GM20431 (cell line): ENCODE data around the gene THAP4.

Experiments
- in situ Hi-C: fragments of 300-500 bp; cut with MseI, MboI; formaldehyde crosslinking; loops from one replicate; pipeline ENCODE4 v1.15.0; 2020; ENCODE audit warnings: low sequenced_read_pairs; ENCODE audit not compliant: unreplicated experiment

THAP4 gene

DNA sequence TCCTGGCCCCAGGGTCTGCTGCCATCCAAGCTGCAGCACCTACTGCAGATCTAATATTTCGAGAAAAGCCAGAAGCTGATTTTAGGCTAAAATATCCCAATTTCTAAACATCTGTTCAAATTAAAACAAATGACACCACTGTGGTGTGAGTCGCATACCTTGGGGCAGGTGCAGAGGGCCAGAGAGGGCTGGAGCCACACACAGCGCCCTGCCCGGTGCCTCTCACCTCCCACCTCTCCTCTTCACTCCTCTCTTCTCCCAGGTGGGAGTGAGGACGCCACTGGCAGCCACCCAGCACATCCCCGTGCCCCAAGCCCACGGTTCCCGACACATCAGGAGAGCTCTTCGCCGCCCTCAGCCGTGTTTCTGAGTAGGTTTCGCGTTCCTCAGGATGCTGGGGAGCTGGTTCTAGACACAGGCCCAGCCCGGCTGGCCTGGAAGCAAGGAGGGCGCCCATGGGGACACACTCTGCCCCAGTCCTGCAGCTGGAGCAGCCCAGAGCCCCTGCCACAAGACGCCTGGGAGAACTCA lies 21.4 kb downstream of the THAP4 start:
- in situ Hi-C loops, result no loop called here

DNA sequence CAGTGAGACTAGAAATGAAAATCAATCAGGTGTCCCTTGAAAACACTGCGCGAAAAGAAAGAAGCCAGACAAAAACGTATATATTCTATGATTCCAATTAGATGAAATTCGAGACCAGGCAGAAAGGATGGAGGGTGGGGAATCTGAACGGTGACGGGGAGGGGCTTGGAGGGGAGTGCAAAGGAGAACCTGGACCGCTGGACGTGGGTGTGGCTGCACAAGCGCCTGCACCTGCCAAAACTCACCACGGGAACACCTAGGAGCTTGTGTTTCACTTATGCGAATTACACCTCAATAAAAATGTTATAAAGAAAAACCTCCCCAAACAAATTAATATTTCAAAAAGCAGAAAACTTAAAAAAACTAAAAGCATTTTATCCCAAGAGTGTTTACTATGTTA lies 21.9 kb downstream of the THAP4 start:
- in situ Hi-C loops, result no loop called here

DNA sequence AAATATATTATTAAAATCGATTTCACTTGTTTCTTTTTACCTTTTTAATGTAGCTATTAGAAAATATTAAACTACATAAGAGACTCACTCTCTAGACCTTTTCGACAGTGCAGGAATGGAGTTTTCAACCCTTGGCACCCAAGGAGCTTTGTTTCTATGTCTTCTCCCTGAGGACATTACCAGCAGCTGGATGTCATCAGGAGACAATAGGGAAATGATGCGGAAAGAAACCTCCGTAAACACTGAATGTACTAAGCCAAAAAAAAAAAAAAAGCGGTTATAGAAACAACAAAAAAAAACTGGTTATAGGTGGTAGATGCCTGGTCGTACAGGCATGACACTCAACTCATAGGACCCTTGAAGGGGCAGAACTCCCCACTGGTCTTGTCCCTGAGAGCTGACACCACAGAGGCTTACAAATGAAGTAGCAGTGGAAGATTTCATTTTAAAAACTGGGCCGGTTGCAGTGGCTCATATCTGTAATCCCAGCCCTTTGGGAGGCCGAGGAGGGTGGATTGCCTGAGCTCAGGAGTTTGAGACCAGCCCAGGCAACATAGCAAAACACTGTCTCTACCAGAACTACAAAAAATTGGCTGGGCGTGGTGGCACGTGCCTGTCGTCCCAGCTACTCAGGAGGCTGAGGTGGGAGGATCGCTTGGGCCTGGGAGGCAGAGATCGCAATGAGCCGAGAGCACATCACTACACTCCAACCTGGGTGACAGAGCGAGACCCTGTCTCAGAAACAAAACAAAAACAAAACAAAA lies 23.8 kb downstream of the THAP4 start:
- in situ Hi-C loops, result no loop called here

DNA sequence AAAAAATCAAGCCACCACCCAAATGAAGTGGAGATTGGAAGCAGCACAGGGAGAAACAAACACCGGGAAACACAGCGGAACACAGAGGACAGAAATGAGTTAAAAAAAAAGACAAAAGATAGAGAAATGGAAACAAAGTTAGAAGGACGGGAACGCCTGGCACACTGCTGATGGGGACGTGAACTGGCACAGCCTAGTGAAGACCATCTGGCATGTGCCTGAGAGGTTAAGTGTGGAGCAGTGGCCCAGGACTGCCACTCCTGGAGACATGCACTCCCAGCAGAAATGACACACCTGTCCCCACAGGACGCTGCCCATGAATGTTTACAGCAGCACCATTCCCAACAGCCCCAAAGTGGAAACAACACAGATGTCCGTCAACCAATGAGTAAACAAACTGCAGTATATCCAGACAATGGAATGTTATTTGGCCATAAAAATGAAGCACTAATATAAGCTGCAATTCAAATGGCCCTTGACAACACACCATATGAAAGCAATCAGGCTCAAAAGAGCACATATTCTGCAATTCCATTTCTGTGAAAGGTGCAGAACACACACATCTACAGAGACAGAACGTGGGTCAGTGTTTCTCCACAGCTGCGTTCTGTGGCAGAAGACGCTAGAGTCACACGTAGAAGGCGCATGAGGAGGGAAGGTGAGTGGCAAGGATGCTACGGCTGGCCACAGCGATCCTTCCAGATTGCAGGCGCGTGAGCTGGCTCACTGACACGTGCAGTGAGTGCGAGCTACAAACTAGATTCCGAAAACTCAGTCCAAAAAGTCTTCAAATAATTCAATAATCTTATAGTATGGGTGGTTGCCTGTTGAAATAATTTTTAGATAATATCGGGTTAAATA lies 24.6 kb downstream of the THAP4 start:
- in situ Hi-C loops, result no loop called here

DNA sequence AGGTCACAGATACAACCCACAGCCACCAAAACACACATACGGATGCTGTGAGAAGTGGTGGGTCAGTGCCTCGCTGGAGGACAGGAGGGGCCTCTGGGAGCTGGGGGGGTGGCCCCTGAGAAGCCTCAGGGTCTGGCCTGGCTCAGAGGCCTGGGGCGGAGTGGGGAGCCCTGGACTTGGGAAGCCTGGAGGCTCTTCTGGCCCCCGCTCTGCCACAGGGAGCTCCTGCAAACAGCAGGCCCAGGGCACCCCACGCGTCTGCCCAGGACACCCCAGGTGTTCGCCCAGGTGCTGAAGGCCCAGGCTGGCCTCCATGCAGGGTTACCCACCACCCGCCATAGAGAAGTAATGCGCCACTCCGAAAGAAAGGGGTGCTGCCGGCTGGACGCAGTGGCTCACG lies 25.9 kb downstream of the THAP4 start:
- in situ Hi-C loops, result no loop called here

DNA sequence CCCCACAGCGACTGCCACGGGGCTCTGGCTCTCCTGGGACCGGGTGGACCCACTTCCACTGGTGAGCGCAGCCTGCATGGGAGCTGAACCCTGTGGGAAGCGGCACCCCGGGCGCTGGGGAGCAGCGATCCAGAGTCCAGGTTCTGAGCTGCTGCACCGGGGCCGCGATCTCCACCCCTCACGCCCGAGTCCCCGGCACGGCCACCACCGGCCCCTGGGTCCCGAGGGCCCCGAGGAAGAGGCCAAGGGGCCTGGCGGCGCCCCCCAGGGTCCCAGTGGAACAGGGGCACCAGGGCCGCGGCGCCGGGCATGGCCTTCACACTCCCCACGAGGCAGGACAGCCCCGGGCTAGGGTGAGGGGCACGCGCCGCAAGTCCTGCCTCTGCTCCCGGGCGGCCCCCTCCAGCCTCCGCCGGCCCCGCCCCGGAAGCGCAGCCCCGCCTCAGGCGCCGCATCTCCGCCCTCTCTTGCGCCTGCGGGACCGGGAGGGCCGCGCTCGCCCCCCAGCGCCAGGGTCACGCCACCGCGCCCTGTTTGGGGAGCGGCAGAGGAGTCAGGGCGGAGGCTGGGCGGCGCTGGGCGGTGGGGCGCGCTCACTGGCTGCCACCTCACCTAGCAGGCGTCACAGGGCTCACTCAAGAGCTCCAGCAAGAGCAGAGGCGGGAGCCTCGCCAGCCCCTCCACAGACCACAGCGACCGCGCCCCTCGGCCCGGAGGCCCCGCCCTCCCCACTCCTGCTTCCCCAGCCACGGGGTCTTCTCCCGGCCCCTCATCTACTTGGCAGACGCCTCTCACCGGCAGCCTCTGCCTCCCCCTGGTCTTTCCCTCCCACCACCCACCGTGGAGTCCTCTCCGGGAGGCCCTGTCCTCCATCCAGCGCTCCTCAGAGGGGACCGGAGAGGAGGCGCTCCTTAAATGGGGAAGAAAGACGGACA lies 26.8 kb downstream of the THAP4 start:
- in situ Hi-C loops, result no loop called here

DNA sequence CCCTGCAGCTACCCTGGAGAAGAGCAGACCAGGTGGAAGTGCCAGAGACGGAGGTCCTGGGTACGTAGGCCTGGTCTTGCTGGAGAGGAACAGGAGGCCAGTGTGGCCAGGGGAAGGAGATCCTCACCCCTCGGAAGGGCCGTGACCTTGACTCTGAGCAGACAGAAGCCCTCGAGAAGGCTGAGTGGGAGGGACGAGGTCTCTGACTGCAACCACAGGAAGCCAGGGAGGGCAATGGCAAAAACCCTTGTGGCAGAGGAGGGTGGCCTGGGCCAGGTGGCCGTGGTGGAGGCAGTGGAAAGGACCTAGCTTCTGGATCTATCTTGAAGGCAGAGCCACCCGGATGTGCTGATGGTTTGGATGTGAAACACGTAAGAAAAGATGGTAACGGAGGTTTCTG lies 28.1 kb downstream of the THAP4 start:
- in situ Hi-C loops, result no loop called here

DNA sequence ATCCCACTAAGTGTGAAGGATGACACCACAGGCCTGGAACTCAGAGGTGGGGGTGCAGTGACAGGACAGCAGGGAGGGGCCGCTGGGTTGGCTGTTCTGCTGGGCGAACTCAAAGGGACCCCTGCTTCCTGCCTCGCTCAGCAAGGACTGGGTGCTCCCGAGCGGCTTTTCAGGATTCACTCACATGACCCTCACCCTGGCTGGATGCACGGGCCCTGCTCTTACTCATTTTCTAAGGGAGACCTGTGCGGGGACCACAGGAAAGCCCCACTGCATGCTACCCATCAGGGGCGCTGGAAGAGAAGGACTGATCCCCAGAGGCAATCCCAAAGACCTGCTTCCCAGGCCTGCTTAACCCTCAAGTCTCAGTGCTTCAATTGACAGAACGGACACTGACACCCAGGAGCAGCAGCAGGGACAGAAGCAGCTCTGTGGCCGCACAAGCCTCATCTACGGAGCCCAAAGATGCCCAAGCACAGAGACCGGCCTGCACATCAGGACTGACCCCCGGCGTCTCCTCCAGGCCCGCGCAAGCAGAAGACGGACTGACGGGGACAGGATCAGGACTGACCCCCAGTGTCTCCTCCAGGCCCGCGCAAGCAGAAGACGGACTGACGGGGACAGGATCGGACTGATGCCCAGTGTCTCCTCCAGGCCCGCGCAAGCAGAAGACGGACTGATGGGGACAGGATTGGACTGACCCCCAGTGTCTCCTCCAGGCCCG lies 29.6 kb downstream of the THAP4 start:
- in situ Hi-C loops, result no loop called here

DNA sequence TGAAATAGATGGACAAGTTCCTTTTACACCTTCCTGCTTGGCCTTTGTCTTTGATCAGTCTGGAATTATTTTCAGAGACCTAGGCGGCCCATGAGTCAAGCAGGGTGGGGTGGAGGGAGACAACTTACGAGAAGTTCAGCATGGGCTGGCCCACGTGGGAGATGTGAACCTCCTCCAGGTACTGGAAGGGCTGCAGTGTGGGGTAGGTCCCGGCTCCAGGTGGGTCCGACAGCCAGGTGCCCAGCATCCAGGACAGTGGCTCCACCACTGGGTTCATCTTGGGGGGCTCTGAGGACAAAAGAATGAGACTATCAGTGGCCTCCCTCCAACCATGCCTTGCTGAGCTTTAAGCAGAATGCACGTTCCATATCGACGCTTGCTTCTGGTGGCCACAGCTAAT lies 30.8 kb downstream of the THAP4 start:
- in situ Hi-C loops, result no loop called here

DNA sequence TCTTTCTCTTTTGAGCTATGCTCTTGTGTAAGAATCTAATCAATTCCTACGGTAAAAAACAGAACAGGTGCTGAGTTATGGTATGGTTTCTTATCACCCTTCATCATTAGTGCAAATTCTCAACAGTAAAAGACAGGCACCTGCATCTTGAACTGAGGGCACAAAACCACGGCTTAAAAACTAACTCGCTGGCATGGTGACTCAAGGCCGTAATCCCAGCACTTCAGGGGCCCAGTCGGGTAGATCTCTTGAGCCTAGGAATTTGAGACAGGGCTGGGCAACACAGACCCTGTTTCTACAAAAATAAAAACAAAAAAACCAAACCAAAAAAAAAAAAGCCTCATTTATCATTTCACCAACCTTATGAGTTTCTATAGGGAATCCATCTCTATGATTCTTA lies 33.3 kb downstream of the THAP4 start:
- in situ Hi-C loops, result no loop called here

DNA sequence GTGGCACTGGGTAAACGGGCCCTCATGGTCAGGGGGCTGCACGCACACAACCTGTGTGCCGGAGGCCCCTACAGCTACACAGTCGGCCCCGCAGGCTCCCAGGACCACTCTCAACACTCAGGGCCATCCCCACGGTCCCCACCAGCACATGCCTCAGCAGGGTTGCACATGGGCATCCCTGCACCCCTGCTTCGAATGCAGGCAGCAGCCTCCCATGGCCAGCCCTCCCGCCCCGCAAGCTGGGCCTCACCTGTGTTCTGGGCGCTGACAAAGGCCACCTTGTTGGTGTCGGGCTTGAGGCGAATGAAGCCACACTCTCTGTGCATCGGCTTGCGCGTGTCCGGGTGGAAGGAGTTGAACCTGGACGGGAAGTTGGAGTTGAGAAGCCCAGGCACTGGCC lies 34.2 kb downstream of the THAP4 start:
- in situ Hi-C loops, result no loop called here

DNA sequence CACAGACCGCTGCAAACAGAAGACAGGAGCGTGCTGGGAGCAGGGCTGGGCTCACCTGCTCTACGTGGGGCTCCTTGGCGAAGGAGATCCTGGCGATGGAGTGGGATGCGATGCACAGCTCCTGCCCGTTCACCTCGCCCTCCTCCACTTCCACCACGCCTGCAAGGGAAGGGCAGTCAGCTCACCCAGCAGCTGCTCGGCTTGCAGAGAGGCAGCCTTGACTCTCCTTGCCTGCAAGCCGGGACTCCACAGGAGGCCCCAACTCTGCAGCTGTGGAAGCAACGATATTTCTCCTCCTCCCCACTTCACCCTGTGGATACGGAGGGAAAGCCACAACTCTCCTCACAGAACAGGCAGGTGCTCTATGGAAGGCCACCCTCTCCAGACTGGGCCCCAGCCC lies 35.1 kb downstream of the THAP4 start:
- in situ Hi-C loops, result no loop called here

DNA sequence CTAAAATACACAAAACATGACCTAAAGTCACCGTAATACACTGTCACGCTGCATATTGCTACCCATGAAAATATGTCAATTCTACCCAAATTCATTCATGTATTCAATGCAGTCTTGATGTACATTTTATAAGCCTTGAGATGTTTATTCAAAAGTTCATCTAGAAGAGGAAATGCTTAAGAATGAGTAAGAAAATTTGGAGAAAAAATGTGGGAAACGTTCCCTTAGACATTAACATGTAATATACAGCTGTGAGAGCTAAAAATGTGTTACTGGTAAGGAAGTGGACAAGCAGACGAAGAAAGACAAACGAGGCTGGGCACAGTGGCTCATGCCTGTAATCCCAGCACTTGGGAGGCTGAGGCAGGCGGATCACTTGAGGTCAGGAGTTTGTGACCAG lies 37.3 kb downstream of the THAP4 start:
- in situ Hi-C loops, result no loop called here

DNA sequence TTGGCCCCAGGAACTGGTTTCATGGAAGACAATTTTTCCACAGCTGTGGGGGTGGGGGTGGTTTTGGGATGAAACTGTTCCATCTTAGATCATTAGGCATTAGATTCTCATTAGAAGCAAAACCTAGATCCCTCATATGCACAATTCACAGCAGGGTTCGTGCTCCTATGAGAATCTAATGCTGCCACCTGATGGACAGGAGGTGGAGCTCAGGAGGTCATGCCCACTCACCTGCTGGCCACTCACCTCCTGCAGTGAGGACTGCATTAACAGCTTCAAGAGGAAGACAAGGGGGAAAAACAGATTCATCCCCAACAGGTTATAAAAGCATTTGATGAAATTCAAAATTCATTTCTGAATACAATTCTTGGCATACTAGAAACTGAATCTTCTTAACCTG lies 38.5 kb downstream of the THAP4 start:
- in situ Hi-C loops, result no loop called here

DNA sequence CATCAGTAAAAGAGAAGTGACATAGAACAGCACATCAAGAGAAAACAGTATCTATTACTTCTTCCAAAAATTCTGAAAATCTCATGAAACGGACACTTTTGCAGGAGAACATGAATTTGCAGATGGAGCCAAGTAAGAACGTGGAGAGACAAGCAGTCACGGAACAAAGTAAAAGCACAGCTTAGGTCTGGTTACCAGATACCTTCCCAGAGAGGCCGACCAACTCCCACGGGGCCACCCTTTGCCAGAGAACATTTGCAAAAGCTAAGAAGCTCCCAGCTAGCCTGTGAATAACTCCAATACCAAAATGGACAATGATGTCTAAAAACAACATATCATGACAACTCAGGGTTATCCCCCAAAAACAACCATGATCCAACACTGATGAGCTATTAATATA lies 38.9 kb downstream of the THAP4 start:
- in situ Hi-C loops, result no loop called here

DNA sequence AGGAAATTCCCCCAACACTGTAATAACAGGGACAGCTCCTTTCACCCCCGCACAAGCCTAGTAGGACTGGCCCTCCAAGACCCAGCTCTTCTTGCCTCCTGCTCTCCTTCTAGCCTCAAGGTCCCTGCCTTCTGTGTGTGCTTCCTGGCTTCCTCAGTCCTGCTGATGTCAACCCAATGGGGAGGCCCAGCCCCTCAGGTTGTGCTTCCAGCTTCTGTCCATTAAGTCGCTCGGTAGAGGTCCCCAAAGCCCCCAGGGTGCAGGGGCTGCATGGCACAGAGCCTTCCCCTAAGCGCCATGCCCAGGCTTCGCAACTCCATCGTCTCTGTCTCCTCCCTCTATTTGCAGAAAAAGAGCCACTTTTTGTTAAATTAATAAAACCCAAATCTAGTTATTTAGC lies 39.4 kb downstream of the THAP4 start:
- in situ Hi-C loops, result no loop called here

DNA sequence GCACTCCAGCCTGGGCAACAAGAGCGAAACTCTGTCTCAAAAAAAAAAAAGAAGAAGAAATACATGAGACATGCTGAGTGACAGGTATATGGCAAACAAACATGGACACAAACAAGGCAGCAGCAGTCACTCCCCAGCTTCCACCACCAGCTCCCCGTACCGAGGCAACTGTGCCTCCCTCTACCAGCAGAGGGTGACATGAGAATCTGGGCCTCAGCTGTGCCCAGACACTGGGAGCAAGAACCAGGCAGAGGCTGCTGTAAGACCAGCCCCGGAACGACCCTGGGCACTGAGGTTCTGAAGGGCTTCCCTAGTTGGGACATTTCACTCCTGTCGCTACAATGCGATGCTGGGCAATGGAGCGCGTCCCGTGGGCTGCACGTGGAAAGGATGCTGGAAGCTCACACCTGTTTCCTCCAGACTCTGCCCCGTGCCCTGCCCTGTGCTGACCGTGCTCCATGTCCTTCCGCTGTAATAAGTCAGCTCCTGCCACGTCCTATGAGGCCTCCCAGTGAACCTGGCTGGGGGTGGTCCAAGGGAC lies 41.3 kb downstream of the THAP4 start:
- in situ Hi-C loops, result no loop called here

DNA sequence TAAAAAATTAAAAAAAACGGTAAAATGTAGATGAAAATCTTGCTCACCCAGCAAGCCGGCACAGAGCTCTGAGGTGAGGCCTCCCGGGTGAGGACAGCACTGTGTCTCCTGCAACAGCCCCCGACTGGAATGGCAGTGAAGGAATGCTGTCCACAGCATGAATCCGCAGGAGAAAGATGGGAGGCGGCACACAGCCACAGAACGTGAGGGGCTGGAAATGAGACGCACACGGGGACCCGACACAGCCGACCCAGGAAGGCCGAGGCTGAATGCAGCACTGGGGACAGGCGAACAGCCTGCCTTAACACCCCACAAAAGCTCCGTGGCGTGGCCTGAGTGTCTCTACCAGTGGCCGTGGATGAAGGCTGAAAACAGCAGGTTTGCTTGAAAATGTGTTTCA lies 43.7 kb downstream of the THAP4 start:
- in situ Hi-C loops, result no loop called here

DNA sequence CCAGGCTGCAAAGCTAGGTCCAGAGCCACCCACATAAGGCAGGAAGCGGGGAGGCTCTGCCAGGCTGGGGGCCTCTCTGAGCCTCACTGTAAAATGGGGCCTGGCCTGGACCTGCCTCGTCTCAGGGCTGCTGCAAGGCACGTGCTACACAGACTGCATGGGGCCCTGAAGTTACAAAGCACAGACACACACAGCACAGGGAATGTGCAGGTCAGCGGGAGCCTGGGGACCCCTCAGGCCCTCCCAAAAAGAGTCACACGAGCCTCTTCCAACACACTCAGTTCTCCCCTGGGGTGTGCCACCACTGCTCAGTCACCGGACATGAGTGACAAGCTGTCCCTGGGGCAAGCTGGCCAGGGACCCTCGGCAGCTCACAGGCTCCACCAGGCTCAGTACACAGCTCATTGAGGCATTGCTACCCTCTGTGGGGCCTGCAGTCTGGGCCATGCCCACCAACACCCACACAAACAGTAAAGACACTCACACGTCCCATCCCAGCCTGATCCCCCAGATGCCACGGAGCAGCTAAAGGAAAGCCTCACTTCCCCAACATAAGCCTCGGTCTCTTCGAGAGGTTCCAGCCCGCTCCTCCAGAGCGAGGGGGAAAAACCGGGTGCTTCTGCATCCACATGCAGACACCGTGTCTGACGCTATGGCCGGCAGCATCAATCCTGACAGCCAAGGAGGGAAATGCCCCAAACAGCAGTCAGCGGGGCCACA lies 44.7 kb downstream of the THAP4 start:
- in situ Hi-C loops, result no loop called here
